SK-N-SH treated with all-trans-retinoic acid at 6 μM for 48 hours (cell line): Measurements from ENCODE around the gene VPS13D.

Experiments used
- CREB5 ChIP-seq: fragments of 250-450 bp; sonication (Bioruptor Pico); IDR thresholded peaks from 2 replicates; pipeline ENCODE4 v1.5.1; 2020; ENCODE audit warnings: low read depth, mild to moderate bottlenecking, moderate library complexity
- GLIS3 ChIP-seq: fragments of 250-450 bp; sonication (Bioruptor Pico); IDR thresholded peaks from 2 replicates; pipeline ENCODE4 v1.5.0; 2020; ENCODE audit warnings: mild to moderate bottlenecking, moderate library complexity
- PATZ1 ChIP-seq: fragments of 250-450 bp; sonication (Bioruptor Pico); IDR thresholded peaks from 2 replicates; pipeline ENCODE4 v1.8.0; 2020; ENCODE audit warnings: mild to moderate bottlenecking, moderate library complexity, borderline replicate concordance
- TOX ChIP-seq: fragments of 250-450 bp; sonication (Bioruptor Pico); IDR thresholded peaks from 2 replicates; pipeline ENCODE4 v1.8.0; 2021; ENCODE audit warnings: mild to moderate bottlenecking, moderate library complexity, borderline replicate concordance
- TSHZ2 ChIP-seq: fragments of 250-450 bp; sonication (Bioruptor Pico); IDR thresholded peaks from 2 replicates; pipeline ENCODE4 v1.5.0; 2020; ENCODE audit warnings: mild to moderate bottlenecking, moderate library complexity
- ZFP30 ChIP-seq: fragments of 450-650 bp; formaldehyde crosslinking; IDR thresholded peaks from 2 replicates; pipeline ENCODE4 v1.5.0; 2022; ENCODE audit warnings: mild to moderate bottlenecking, moderate library complexity
- ZNF565 ChIP-seq: fragments of 450-650 bp; formaldehyde crosslinking; conservative IDR thresholded peaks from 2 replicates; pipeline ENCODE4 v1.5.0; 2020; ENCODE audit warnings: low read depth, mild to moderate bottlenecking, moderate library complexity

GRCh38 chr1:12181568-12181967 lies 48.3 kb upstream of the VPS13D start:
- TF ChIP-seq TSHZ2 (CRISPR knock-in tag): no peak
- no peak for TF ChIP-seq GLIS3 (CRISPR knock-in tag)
- TF ChIP-seq PATZ1: no peak
- no peak for TF ChIP-seq ZNF565 (CRISPR knock-in tag)
- no peak for TF ChIP-seq CREB5 (CRISPR knock-in tag)
- TF ChIP-seq TOX (CRISPR knock-in tag): no peak
- no peak for TF ChIP-seq ZFP30 (CRISPR knock-in tag)
